Measurements from ENCODE around the gene GALNT18. TPM values are rescaled to one million over a fixed set of nuclear protein-coding genes. Genes with fewer than 3 reads are reported as not detected.
A peak's percentile ranks its signal among the peaks of the same experiment; 100 is the strongest.

GALNT18 gene
- polyA plus RNA-seq, 1 donor (not counting 4 experiments of a cell fraction or from before 2014, with no cell fraction given), result 27.2 TPM

DNA sequence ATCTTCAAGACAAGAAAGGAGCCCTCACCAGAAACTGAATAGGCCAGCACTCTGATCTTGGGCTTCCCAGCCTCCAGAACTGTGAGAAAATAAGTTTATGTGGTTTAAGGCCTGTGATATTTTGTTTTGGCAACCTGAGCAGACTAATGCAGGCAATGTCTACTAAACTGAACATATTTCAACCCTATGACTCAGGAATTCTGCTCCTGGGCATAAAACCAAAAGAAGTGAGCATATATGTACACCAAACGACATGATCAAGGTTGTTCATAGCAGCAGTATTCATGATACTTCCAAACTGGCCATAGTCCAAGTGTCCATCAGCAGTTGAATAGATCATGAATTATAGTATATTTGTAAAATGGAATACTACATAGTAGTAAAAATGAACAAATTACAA is 297.7 kb downstream of the GALNT18 start:
- H3K9me1 ChIP-seq (ENCODE audit: control insufficient read depth, extremely low read depth, insufficient read depth, low read length), result no peaks in the 10 kb centered on the region
- no peaks in the 10 kb centered on the region for H3K79me2 ChIP-seq (ENCODE audit: control insufficient read depth, insufficient read depth, low read length)
- peaks cover 1 to 12% of the 10 kb centered on the region in 2 experiments for H3K36me3 ChIP-seq (ENCODE audit: control insufficient read depth in 2 of 2, extremely low read depth in 1 of 2, insufficient read depth in 2 of 2, low read length in 2 of 2)
- no peaks in the 10 kb centered on the region for H3K9me3 ChIP-seq (ENCODE audit: control insufficient read depth, low read depth, low read length)
- no peak overlapping the region for H3K4me2 ChIP-seq (ENCODE audit: control insufficient read depth, extremely low read depth, insufficient read depth, low read depth, low read length)
- peaks cover 4% of the 10 kb centered on the region for H3K4me1 ChIP-seq (ENCODE audit: control insufficient read depth, extremely low read depth, insufficient read depth, low read length)
- DNase-seq (ENCODE audit: low read depth, low spot score), result no peak
- TF ChIP-seq EZH2 (IDR thresholded peaks at IDR 0.05; ENCODE audit: low read length), result no peak
- TF ChIP-seq, protein P1, sequence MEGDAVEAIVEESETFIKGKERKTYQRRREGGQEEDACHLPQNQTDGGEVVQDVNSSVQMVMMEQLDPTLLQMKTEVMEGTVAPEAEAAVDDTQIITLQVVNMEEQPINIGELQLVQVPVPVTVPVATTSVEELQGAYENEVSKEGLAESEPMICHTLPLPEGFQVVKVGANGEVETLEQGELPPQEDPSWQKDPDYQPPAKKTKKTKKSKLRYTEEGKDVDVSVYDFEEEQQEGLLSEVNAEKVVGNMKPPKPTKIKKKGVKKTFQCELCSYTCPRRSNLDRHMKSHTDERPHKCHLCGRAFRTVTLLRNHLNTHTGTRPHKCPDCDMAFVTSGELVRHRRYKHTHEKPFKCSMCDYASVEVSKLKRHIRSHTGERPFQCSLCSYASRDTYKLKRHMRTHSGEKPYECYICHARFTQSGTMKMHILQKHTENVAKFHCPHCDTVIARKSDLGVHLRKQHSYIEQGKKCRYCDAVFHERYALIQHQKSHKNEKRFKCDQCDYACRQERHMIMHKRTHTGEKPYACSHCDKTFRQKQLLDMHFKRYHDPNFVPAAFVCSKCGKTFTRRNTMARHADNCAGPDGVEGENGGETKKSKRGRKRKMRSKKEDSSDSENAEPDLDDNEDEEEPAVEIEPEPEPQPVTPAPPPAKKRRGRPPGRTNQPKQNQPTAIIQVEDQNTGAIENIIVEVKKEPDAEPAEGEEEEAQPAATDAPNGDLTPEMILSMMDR (optimal IDR thresholded peaks at IDR 0.05 in 1 of 3, IDR thresholded peaks at IDR 0.05 in 1 of 3, conservative IDR thresholded peaks at IDR 0.05 in 1 of 3; ENCODE audit: extremely low read depth in 1 of 3, insufficient read depth in 2 of 3, low read length in 3 of 3), result no peak
- no peak overlapping the region for H3K4me3 ChIP-seq (ENCODE audit: control insufficient read depth in 2 of 3, extremely low read depth in 1 of 3, insufficient read depth in 2 of 3, low read depth in 1 of 3, low read length in 3 of 3)
- FAIRE-seq, result no peak
- no peak overlapping the region for H2AFZ ChIP-seq (ENCODE audit: control insufficient read depth, low read length)
- H4K20me1 ChIP-seq (ENCODE audit: control insufficient read depth, extremely low read depth, insufficient read depth, low read length), result no peaks in the 10 kb centered on the region
- no peaks in the 10 kb centered on the region for H3K27me3 ChIP-seq (ENCODE audit: control insufficient read depth, extremely low read depth, insufficient read depth, low read length)
- dilution Hi-C loops (cut with MboI; ENCODE audit: extremely low pct_ligation_motif_present, low sequenced_read_pairs), result no loop called here
- no peak overlapping the region for H3K9ac ChIP-seq (ENCODE audit: control insufficient read depth, extremely low read depth, insufficient read depth, low read length)
- peak overlapping the region; percentile 27 for H3K27ac ChIP-seq (ENCODE audit: control insufficient read depth, insufficient read depth, low read length)

DNA sequence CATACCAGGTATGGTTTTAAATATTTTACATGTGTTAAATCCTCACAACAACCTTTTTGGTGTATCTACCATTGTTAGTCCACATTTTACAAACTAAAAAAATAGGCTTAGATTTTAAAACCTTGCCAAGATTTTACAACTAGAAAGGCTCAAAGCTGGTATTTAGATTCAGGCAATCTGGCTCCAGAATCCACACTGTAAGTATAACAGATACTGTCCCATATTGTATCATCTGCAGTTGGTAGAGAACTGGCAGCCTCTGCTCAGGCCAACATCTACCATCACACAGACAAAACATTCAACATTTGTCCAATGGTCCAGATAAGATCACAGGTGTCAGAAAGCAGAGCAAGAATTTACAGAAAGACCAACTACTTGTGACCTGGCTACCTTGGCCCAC is 299.7 kb downstream of the GALNT18 start:
- H3K4me3 ChIP-seq (ENCODE audit: control insufficient read depth in 2 of 3, extremely low read depth in 1 of 3, insufficient read depth in 2 of 3, low read depth in 1 of 3, low read length in 3 of 3), result no peak overlapping the region
- dilution Hi-C loops (cut with MboI; ENCODE audit: extremely low pct_ligation_motif_present, low sequenced_read_pairs), result no loop called here
- H3K4me1 ChIP-seq (ENCODE audit: control insufficient read depth, extremely low read depth, insufficient read depth, low read length), result peaks cover 8% of the 10 kb centered on the region
- H3K36me3 ChIP-seq (ENCODE audit: control insufficient read depth in 2 of 2, extremely low read depth in 1 of 2, insufficient read depth in 2 of 2, low read length in 2 of 2), result peaks cover 1 to 5% of the 10 kb centered on the region in 2 experiments
- no peaks in the 10 kb centered on the region for H3K9me3 ChIP-seq (ENCODE audit: control insufficient read depth, low read depth, low read length)
- H2AFZ ChIP-seq (ENCODE audit: control insufficient read depth, low read length), result no peak overlapping the region
- no peaks in the 10 kb centered on the region for H4K20me1 ChIP-seq (ENCODE audit: control insufficient read depth, extremely low read depth, insufficient read depth, low read length)
- no peaks in the 10 kb centered on the region for H3K79me2 ChIP-seq (ENCODE audit: control insufficient read depth, insufficient read depth, low read length)
- DNase-seq (ENCODE audit: low read depth, low spot score) (no peak), FAIRE-seq (no peak)
- H3K9ac ChIP-seq (ENCODE audit: control insufficient read depth, extremely low read depth, insufficient read depth, low read length), result no peak overlapping the region
- H3K27ac ChIP-seq (ENCODE audit: control insufficient read depth, insufficient read depth, low read length), result no peak overlapping the region
- no peaks in the 10 kb centered on the region for H3K27me3 ChIP-seq (ENCODE audit: control insufficient read depth, extremely low read depth, insufficient read depth, low read length)
- H3K4me2 ChIP-seq (ENCODE audit: control insufficient read depth, extremely low read depth, insufficient read depth, low read depth, low read length), result no peak overlapping the region
- H3K9me1 ChIP-seq (ENCODE audit: control insufficient read depth, extremely low read depth, insufficient read depth, low read length), result no peaks in the 10 kb centered on the region
- TF ChIP-seq, protein P1 (optimal IDR thresholded peaks at IDR 0.05 in 1 of 3, IDR thresholded peaks at IDR 0.05 in 1 of 3, conservative IDR thresholded peaks at IDR 0.05 in 1 of 3; ENCODE audit: extremely low read depth in 1 of 3, insufficient read depth in 2 of 3, low read length in 3 of 3), result no peak
- no peak for TF ChIP-seq EZH2 (IDR thresholded peaks at IDR 0.05; ENCODE audit: low read length)

Data from keratinocyte (primary cell).